Measurements from ENCODE around the gene PLET1.

DNA sequence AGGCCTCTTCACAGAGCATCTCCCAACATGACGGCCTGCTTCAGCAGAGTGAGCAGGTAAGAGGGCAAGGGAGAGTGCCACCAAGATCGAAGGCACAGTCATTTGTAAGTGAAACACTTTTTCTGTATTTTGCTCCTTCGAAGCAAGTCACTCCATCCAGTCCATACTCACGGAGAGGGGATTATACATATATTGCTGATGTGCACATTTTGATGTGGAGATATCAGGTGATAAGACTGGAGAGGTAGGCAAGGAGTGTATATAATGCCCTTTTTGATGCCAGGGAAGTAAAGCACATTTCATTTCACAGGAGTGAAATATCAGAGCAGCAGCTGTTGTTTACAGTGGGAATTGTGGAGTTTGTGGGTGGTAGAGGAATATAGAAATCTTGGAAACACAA, 23.2 kb downstream of the PLET1 start:
- TF ChIP-seq, protein P1, sequence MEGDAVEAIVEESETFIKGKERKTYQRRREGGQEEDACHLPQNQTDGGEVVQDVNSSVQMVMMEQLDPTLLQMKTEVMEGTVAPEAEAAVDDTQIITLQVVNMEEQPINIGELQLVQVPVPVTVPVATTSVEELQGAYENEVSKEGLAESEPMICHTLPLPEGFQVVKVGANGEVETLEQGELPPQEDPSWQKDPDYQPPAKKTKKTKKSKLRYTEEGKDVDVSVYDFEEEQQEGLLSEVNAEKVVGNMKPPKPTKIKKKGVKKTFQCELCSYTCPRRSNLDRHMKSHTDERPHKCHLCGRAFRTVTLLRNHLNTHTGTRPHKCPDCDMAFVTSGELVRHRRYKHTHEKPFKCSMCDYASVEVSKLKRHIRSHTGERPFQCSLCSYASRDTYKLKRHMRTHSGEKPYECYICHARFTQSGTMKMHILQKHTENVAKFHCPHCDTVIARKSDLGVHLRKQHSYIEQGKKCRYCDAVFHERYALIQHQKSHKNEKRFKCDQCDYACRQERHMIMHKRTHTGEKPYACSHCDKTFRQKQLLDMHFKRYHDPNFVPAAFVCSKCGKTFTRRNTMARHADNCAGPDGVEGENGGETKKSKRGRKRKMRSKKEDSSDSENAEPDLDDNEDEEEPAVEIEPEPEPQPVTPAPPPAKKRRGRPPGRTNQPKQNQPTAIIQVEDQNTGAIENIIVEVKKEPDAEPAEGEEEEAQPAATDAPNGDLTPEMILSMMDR (IDR thresholded peaks at IDR 0.05; ENCODE audit: control extremely low read depth in 1 of 3, insufficient read depth in 1 of 3, low read depth in 1 of 3, low read length in 3 of 3) = no peak
- TF ChIP-seq POLR2A (IDR thresholded peaks at IDR 0.05; ENCODE audit: control extremely low read depth in 1 of 2, low read depth in 2 of 2, low read length in 2 of 2) (no peak), BRCA1 (IDR thresholded peaks at IDR 0.05; ENCODE audit: low read depth, low read length) (no peak), TAF1 (IDR thresholded peaks at IDR 0.05; ENCODE audit: low read depth, low read length) (no peak), SRF (IDR thresholded peaks at IDR 0.05; ENCODE audit: low read depth, low read length) (no peak), RNF2 (IDR thresholded peaks at IDR 0.05; ENCODE audit: borderline replicate concordance, low read depth, low read length, missing control alignments, poor library complexity, severe bottlenecking) (no peak), RAD21 (IDR thresholded peaks at IDR 0.05 in 1 of 2, conservative IDR thresholded peaks at IDR 0.05 in 1 of 2; ENCODE audit: low read depth in 2 of 2, low read length in 2 of 2) (no peak), SUZ12 (IDR thresholded peaks at IDR 0.05; ENCODE audit: low read length) (no peak), POLR2AphosphoS5 (IDR thresholded peaks at IDR 0.05; ENCODE audit: low read depth, low read length) (no peak), EZH2 (IDR thresholded peaks at IDR 0.05; ENCODE audit: low read depth, low read length, severe bottlenecking) (no peak), HDAC2 (IDR thresholded peaks at IDR 0.05; ENCODE audit: borderline replicate concordance in 1 of 2, low read depth in 2 of 2, low read length in 2 of 2) (no peak), TAF7 (optimal IDR thresholded peaks at IDR 0.05; ENCODE audit: borderline replicate concordance, low read depth, low read length) (no peak)
- TF ChIP-seq, protein P2, sequence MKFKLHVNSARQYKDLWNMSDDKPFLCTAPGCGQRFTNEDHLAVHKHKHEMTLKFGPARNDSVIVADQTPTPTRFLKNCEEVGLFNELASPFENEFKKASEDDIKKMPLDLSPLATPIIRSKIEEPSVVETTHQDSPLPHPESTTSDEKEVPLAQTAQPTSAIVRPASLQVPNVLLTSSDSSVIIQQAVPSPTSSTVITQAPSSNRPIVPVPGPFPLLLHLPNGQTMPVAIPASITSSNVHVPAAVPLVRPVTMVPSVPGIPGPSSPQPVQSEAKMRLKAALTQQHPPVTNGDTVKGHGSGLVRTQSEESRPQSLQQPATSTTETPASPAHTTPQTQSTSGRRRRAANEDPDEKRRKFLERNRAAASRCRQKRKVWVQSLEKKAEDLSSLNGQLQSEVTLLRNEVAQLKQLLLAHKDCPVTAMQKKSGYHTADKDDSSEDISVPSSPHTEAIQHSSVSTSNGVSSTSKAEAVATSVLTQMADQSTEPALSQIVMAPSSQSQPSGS (IDR thresholded peaks at IDR 0.05; ENCODE audit: low read length) = no peak
